Ectodermal cell (in vitro differentiated cells): Measurements from ENCODE around the gene MVD.

Source experiments
- H3K27ac ChIP-seq: 2 replicates; pipeline ENCODE4 v1.7.0; 2013; ENCODE audit warnings: mild to moderate bottlenecking, low read depth, low read length; ENCODE audit not compliant: insufficient read depth, poor library complexity, severe bottlenecking
- H3K27me3 ChIP-seq: 2 replicates; pipeline ENCODE4 v1.7.0; 2013; ENCODE audit warnings: mild to moderate bottlenecking, low read length; ENCODE audit not compliant: insufficient read depth, control insufficient read depth, poor library complexity, severe bottlenecking
- H3K36me3 ChIP-seq: one replicate; pipeline ENCODE4 v1.7.0; 2013; ENCODE audit warnings: low read length; ENCODE audit not compliant: control insufficient read depth, insufficient read depth
- H3K4me1 ChIP-seq: one replicate; pipeline ENCODE4 v1.7.0; 2013; ENCODE audit warnings: low read length; ENCODE audit not compliant: control insufficient read depth, insufficient read depth
- H3K4me3 ChIP-seq: 2 replicates; pipeline ENCODE4 v1.7.0; 2013; ENCODE audit warnings: low read depth, low read length, control low read depth; ENCODE audit not compliant: insufficient read depth
- H3K9me3 ChIP-seq: 2 replicates; pipeline ENCODE4 v1.7.0; 2013; ENCODE audit warnings: mild to moderate bottlenecking, low read length, moderate library complexity; ENCODE audit not compliant: control insufficient read depth
- WGBS, 2 experiments: methylation state at CpG; one replicate each; pipeline ENCODE4 v1.1.7; 2013; ENCODE audit warnings: missing lambda C conversion rate in 2 of 2; 5-methylcytosine and 5-hydroxymethylcytosine counted together

MVD gene

GRCh38 chr16:88649924-88650748 is 12.8 kb downstream of the MVD start:
- Histone ChIP-seq H3K27ac (no peak overlapping the region), H3K36me3 (peaks cover 4% of the 10 kb centered on the region)
- 15 to 16% methylated on average over 37 of the region's 37 CpGs for WGBS, 2 experiments

DNA sequence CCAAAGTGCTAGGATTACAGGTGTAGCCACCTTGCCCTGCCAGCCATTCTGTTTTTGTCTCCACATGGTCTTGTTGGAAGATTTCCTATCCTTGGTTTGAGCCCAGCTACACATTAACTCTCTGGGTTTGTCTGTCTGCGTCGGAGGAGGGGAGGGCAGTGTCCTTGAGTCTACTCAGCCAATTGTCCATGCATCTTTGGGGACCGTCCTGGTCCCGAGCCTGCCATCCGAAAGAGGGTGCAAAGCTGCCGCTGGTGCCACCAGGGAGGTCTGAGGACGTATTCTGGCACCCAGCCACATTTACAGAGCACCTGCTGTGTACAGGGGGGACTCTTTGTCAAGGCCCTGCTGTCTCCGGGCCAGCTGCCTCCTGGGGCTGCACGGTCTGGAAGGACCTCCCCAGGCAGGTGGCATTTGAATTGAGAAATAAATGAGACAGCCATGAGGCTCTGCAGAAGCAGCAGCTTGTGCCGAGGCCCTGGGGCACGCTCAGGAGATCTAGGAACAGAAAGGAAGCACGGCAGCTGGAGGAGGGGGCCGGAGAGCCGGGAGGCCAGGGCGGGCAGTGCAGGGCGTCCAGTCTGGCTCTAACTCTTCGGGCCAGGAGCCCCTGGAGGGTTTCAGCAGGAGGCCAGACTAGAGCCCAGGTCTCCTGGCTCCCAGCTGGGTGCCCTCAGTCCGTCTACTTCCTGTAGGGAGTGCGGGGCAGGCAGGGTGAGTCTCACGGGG is 13.5 kb downstream of the MVD start:
- peak overlapping the region; percentile 74 for H3K4me3 ChIP-seq
- H3K27ac ChIP-seq = no peak overlapping the region
- no peaks in the 10 kb centered on the region for H3K27me3 ChIP-seq
- H3K4me1 ChIP-seq = peaks cover 14% of the 10 kb centered on the region
- H3K9me3 ChIP-seq = no peaks in the 10 kb centered on the region
- WGBS, 2 experiments = 86 to 88% methylated on average over 20 of the region's 20 CpGs
- no peaks in the 10 kb centered on the region for H3K36me3 ChIP-seq

More at GRCh38 chr16:88649924-88650748, 12.8 kb downstream of the MVD start:
- Histone ChIP-seq H3K27me3 (no peaks in the 10 kb centered on the region), H3K4me3 (peak overlapping the region; percentile 74), H3K9me3 (no peaks in the 10 kb centered on the region), H3K4me1 (peaks cover 14% of the 10 kb centered on the region)

DNA sequence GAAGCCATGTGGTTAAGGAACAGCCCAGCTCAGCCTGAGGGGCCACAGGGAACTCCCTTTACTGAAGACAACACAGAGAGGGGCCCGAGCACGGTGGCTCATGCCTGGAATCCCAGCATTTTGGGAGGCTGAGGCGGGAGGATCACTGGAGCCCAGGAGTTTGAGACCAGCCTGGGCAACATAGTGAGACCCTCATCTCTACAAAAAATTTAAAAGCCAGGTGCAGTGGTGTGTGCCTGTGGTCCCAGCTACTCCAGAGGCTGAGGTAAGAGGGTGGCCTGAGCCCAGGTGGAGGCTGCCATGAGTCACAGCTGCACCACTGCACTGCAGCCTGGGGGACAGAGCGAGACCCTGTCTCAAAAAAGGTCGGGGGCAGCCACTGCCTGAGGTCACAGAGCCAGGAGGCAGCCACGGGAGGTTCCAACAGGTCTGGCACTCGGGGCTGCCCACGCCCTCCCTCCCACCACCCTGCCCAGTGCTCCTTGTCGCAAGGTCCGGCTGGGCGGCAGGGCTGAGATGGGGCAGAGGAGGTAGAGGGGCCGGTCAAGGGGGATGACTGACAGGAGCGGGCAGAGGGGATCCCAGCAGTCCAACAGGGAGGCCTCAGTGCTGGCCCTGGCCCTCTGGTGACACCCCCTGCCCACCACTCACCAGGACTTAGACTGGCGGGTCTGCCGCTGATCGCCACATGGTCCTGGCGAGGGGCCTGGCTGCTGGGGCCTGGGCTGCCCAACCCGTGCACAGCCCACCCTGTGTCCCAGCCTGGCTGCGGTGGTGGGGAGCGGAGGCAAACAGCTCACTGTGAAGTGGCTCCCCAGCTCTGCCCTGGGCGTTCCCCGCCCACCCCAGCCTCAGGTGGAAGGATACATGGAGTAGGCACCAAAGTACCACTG is 15.5 kb downstream of the MVD start:
- 94% methylated on average over 22 of the region's 22 CpGs for WGBS, 2 experiments
- Histone ChIP-seq H3K4me3 (no peak overlapping the region), H3K36me3 (no peaks in the 10 kb centered on the region), H3K27me3 (no peaks in the 10 kb centered on the region), H3K4me1 (peaks cover 14% of the 10 kb centered on the region), H3K27ac (no peak overlapping the region), H3K9me3 (no peaks in the 10 kb centered on the region)

DNA sequence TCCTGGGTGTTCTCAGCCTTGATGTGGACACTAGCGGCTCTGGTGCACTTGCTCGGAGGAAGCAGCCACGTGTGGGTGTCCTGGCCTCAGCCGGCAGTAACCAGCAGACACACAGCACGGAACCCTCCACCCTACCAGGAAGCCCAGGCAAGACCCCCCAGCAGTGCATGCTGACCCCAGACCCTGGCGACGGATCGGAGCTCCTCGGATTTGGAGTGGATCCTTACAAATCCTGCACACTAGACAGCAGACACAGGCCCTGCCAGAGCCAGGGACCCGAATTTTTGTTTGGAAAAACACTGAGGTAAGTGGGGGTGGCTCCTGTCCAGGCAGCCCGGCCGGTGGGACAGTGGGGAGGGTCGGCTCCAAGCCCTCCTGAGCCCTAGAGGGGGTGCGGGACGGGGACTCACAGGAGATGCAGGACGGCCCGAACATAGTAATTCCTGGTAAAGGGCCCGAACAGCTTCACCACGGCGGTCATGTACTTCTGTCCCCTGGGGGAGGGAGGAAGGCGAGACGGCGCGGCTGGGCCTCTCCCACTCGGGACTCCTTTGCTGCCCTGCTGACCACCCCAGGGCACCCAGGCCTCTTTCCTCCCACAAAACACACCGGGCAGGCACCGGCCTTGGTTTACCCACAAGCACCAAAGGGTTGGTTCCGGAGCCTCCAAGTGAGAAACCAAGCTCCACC is 16.4 kb downstream of the MVD start:
- no peaks in the 10 kb centered on the region for H3K9me3 ChIP-seq
- no peak overlapping the region for H3K4me3 ChIP-seq
- H3K36me3 ChIP-seq = no peaks in the 10 kb centered on the region
- no peak overlapping the region for H3K27ac ChIP-seq
- 93% methylated on average over 28 of the region's 28 CpGs for WGBS, 2 experiments
- H3K27me3 ChIP-seq = no peaks in the 10 kb centered on the region
- peaks cover 13% of the 10 kb centered on the region for H3K4me1 ChIP-seq

DNA sequence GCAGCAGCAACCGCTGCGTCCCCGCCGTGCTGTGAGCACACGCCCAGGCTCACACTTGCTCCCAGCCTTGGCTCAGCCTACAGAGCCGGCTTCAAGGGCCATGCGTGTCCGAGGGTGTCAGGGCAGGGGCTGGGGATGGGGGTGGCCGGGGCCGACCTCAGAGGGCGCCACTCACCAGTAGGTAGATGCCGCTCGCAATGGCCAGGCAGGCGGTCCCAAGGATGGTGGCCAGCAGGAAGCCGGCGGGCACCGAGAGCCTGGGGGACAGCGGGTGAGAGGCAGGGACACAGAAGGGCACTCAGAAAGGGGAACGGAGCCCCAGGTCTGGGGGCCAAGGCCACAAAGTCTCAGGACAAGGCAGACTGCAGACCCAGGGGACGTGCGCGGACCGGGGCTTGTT is 16.9 kb downstream of the MVD start:
- H3K4me3 ChIP-seq = no peak overlapping the region
- H3K9me3 ChIP-seq = no peaks in the 10 kb centered on the region
- H3K27me3 ChIP-seq = no peaks in the 10 kb centered on the region
- H3K4me1 ChIP-seq = peaks cover 8% of the 10 kb centered on the region
- WGBS, 2 experiments = 90% methylated on average over 23 of the region's 23 CpGs
- H3K27ac ChIP-seq = no peak overlapping the region
- no peaks in the 10 kb centered on the region for H3K36me3 ChIP-seq

DNA sequence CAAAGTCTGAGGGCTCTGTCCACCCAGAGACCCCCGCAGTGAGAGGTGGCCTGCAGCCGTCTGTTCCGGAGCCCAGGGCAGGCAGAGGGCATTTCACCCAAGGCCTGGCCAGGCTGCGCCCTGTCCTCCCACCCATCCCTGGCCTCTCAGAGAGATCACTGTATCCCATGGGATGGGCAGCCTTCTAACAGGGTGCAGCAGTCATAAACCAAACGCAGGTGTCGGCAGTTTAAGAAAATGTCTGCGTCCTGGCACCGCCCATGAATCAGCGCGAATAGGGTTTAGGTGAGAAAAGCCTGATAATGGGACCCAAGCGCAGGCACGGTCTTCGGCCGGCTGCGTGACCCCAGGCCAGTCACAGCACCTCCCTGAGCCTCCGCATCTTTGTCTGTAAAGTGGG is 17.4 kb downstream of the MVD start:
- H3K36me3 ChIP-seq = no peaks in the 10 kb centered on the region
- 95% methylated on average over 16 of the region's 16 CpGs for WGBS, 2 experiments
- no peak overlapping the region for H3K27ac ChIP-seq
- no peaks in the 10 kb centered on the region for H3K9me3 ChIP-seq
- no peaks in the 10 kb centered on the region for H3K27me3 ChIP-seq
- no peak overlapping the region for H3K4me3 ChIP-seq
- peaks cover 8% of the 10 kb centered on the region for H3K4me1 ChIP-seq

GRCh38 chr16:88643644-88643932 is 19.3 kb downstream of the MVD start:
- Histone ChIP-seq H3K9me3 (no peaks in the 10 kb centered on the region), H3K27ac (no peak overlapping the region), H3K27me3 (peaks cover 10% of the 10 kb centered on the region), H3K4me3 (no peak overlapping the region), H3K4me1 (no peaks in the 10 kb centered on the region), H3K36me3 (no peaks in the 10 kb centered on the region)
- WGBS, 2 experiments = 92 to 93% methylated on average over 9 of the region's 9 CpGs

GRCh38 chr16:88642881-88643643 is 19.8 kb downstream of the MVD start:
- Histone ChIP-seq H3K27me3 (peaks cover 10% of the 10 kb centered on the region), H3K4me1 (no peaks in the 10 kb centered on the region), H3K36me3 (no peaks in the 10 kb centered on the region), H3K9me3 (no peaks in the 10 kb centered on the region), H3K4me3 (no peak overlapping the region), H3K27ac (no peak overlapping the region)
- WGBS, 2 experiments = 92 to 93% methylated on average over 56 to 58 of the region's 58 CpGs

DNA sequence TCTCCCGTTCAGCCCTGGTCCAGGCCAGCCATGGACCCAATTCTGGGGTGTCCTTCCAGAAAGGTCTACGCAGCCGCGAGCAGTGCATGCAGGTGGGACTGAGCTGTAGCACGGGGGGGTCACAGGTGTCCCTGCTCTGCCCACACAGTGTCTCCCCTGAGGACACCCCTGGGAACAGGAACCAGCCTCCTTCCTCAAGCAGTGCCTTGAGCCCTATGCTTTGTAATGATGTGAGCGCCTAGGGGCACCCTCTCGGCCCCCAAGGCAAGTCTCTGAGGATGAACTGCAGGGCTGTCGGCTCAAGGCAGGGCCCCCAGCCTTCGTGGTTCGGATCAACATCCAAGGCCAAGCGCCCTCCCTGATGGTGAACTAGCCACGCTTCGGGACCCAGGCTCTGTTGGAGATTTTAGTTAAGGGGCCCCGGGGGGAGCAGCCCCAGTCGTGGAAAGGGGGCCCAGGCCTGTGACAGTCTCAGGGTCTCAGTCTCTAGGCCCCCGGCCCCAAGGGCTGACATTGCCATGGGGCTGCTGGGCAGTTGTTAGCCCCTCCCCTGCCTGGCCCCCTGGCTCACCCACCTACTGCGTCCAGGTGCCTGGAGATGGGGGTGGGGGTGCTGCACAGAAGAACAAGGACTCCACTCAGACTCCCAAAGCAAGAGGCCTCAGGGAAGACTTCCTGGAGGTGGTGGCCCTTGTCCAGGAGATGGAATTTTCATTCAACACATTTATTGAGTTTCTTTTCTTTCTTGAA is 22.2 kb downstream of the MVD start:
- H3K27me3 ChIP-seq = peaks cover 12% of the 10 kb centered on the region
- no peaks in the 10 kb centered on the region for H3K9me3 ChIP-seq
- H3K4me1 ChIP-seq = no peaks in the 10 kb centered on the region
- H3K36me3 ChIP-seq = no peaks in the 10 kb centered on the region
- WGBS, 2 experiments = 89 to 91% methylated on average over 17 of the region's 17 CpGs
- no peak overlapping the region for H3K4me3 ChIP-seq
- H3K27ac ChIP-seq = no peak overlapping the region
